HepG2 (cell line): ENCODE results near the gene ACO1. TPM values are rescaled to one million over a fixed set of nuclear protein-coding genes. Genes with fewer than 3 reads are reported as not detected.

Experiments used
- ATAC-seq: fragments of 200-7000 bp; cut with Tn5 transposase; 3 replicates; pipeline ENCODE4 v1.9.1; 2020; ENCODE audit warnings: mild to moderate bottlenecking, moderate library complexity
- BruUV-seq: library from RNA; stranded (reverse); fragments of 400-500 nt; replicated peaks from 2 replicates; lab custom pipeline; 2021; lab: Mats Ljungman, UMichigan
- CTCF ChIA-PET: fragments of 300-600 bp; formaldehyde crosslinking; extraction: SDS; loops from one replicate; lab custom pipeline; 2021; ENCODE audit warnings: low total read pairs, inconsistent platforms, low intra/inter-chr PET ratio; lab: Yijun Ruan, JAX
- POLR2A ChIA-PET: fragments of 350-600 bp; sonication (Branson Sonifier 250); formaldehyde crosslinking; loops from one replicate; lab custom pipeline; 2020; ENCODE audit warnings: antibody characterized with exemption, inconsistent platforms; lab: Yijun Ruan, JAX
- DNase-seq: peaks from one replicate; pipeline ENCODE4 v3.0.0-alpha.2; 2015; ENCODE audit warnings: low spot score
- FAIRE-seq: peaks from 3 replicates; lab custom pipeline; 2011; peaks lifted over from hg19 to GRCh38; lab: Jason Lieb, UNC
- H2AFZ ChIP-seq: one replicate; pipeline ENCODE4 v1.6.1; 2011; ENCODE audit warnings: low read length, inconsistent platforms
- H3K27ac ChIP-seq: fragments of 300-600 bp; 3 replicates; pipeline ENCODE4 v1.8.0; 2011; ENCODE audit warnings: mixed run types, mild to moderate bottlenecking, mixed read lengths, low read length, inconsistent platforms; ENCODE audit not compliant: insufficient read depth; ENCODE audit errors: extremely low read length
- H3K27me3 ChIP-seq, 2 experiments: fragments of 200-600 bp in 1 of 2; 2 replicates in 1 of 2; 3 replicates in 1 of 2; pipeline versions ENCODE4 v1.6.0 to v1.8.0; 2011; ENCODE audit warnings: low read length in 2 of 2, mild to moderate bottlenecking in 2 of 2, moderate library complexity in 2 of 2, inconsistent platforms in 1 of 2; ENCODE audit not compliant: insufficient read depth in 2 of 2, control insufficient read depth in 1 of 2
- H3K36me3 ChIP-seq, 2 experiments: fragments of 200-600 bp in 1 of 2; replicated peaks in 1 of 2; 2 replicates in 1 of 2; 3 replicates in 1 of 2; pipeline versions ENCODE4 v1.5.1 to v1.8.0; 2011; ENCODE audit warnings: low read length in 2 of 2, inconsistent platforms in 1 of 2; ENCODE audit not compliant: insufficient read depth in 2 of 2, control insufficient read depth in 1 of 2
- H3K4me1 ChIP-seq: 2 replicates; pipeline ENCODE4 v1.5.1; 2012; ENCODE audit warnings: low read length, inconsistent platforms; ENCODE audit not compliant: insufficient read depth
- H3K4me2 ChIP-seq: 2 replicates; pipeline ENCODE4 v1.6.0; 2011; ENCODE audit warnings: low read depth, low read length, inconsistent platforms
- H3K4me3 ChIP-seq, 3 experiments: fragments of 200-600 bp in 1 of 3; sonication (generic), shearing (Covaris generic) in 1 of 3; replicated peaks in 1 of 3; 2 replicates each; pipeline ENCODE4 v1.5.1; 2011 to 2016; ENCODE audit warnings: low read length in 3 of 3, inconsistent platforms in 2 of 3, low read depth in 2 of 3, mild to moderate bottlenecking in 2 of 3, control low read depth in 1 of 3, mixed read lengths in 1 of 3; ENCODE audit not compliant: insufficient read depth in 1 of 3
- H3K79me2 ChIP-seq: one replicate; pipeline ENCODE4 v1.6.1; 2011; ENCODE audit warnings: low read length, inconsistent platforms; ENCODE audit not compliant: insufficient read depth
- H3K9ac ChIP-seq: 2 replicates; pipeline ENCODE4 v1.6.0; 2011; ENCODE audit warnings: mild to moderate bottlenecking, low read depth, low read length, inconsistent platforms; ENCODE audit not compliant: insufficient read depth
- H3K9me3 ChIP-seq: 2 replicates; pipeline ENCODE4 v1.5.1; 2012; ENCODE audit warnings: mild to moderate bottlenecking, low read length
- H4K20me1 ChIP-seq: 2 replicates; pipeline ENCODE4 v1.6.0; 2011; ENCODE audit warnings: inconsistent platforms, mild to moderate bottlenecking, low read length, moderate library complexity; ENCODE audit not compliant: insufficient read depth
- HMGXB3 ChIP-seq: sonication (generic); formaldehyde crosslinking; IDR thresholded peaks from 2 replicates; pipeline ENCODE4 v1.4.0; 2020; ENCODE audit warnings: missing genetic modification reagents, borderline replicate concordance
- HNRNPLL ChIP-seq: fragments of 200-400 bp; formaldehyde crosslinking; IDR thresholded peaks from 2 replicates; pipeline ENCODE4 v1.6.1; 2017; ENCODE audit warnings: mild to moderate bottlenecking, low read depth, low read length; ENCODE audit not compliant: poor library complexity, severe bottlenecking
- NRL ChIP-seq: sonication (generic); formaldehyde crosslinking; IDR thresholded peaks from 2 replicates; pipeline ENCODE4 v1.5.0; 2020; ENCODE audit warnings: missing genetic modification reagents, mild to moderate bottlenecking, moderate library complexity, borderline replicate concordance
- RBM22 ChIP-seq: fragments of 200-400 bp; formaldehyde crosslinking; optimal IDR thresholded peaks from 2 replicates; pipeline ENCODE3; 2017; ENCODE audit warnings: mild to moderate bottlenecking, low read length, moderate library complexity
- SP5 ChIP-seq: IDR thresholded peaks from 2 replicates; pipeline ENCODE4 v1.6.1; 2016; ENCODE audit warnings: low read depth, borderline replicate concordance
- ZNF264 ChIP-seq: sonication (generic); formaldehyde crosslinking; IDR thresholded peaks from 2 replicates; pipeline ENCODE4 v1.4.0; 2020; ENCODE audit warnings: missing genetic modification reagents
- ZNF280D ChIP-seq: sonication (generic); formaldehyde crosslinking; IDR thresholded peaks from 2 replicates; pipeline ENCODE4 v1.5.1; 2020; ENCODE audit warnings: mild to moderate bottlenecking, missing genetic modification reagents
- WGBS: methylation state at CpG from one replicate; pipeline ENCODE4 v1.1.6; 2017; ENCODE audit warnings: low lambda C conversion rate; 5-methylcytosine and 5-hydroxymethylcytosine counted together
- in situ Hi-C: cut with HindIII; loops from 2 replicates; pipeline ENCODE4 v1.10.0; 2017; ENCODE audit warnings: low pct_unique_long_range_greater_than_20kb; ENCODE audit not compliant: extremely low pct_ligation_motif_present
- intact Hi-C: fragments of 100-400 bp; cut with micrococcal nuclease; formaldehyde crosslinking; loops from one replicate; pipeline ENCODE4 v1.10.0; 2022; ENCODE audit not compliant: unreplicated experiment
- polyA plus RNA-seq, 8 experiments: library from polyadenylated mRNA; depleted of rRNA in 3 of 8; stranded (reverse) in 7 of 8; unstranded in 1 of 8; fragments of >200 nt; fragmentation: Illumina TruSeq in 4 of 8; extraction: Trizol in 4 of 8; gene quantifications; 2 replicates each; pipeline versions ENCODE4 v1.2.1 to v1.2.3, GENCODE V29; 2011 to 2016; ENCODE audit warnings: low read depth in 4 of 8, missing spikeins in 1 of 8, mixed read lengths in 1 of 8; ENCODE audit not compliant: insufficient read depth in 1 of 8
- total RNA-seq, 5 experiments: library from RNA; depleted of rRNA; stranded (reverse); fragments of >200 nt; fragmentation: Illumina TruSeq; extraction: Trizol; gene quantifications; 2 replicates each; pipeline ENCODE4 v1.2.3, GENCODE V29; 2016; ENCODE audit warnings: low read depth in 1 of 5

ACO1 gene
- total and polyA plus RNA-seq, 2 of the 13 experiments (the other 11 are each of a cell fraction or from before 2014, with no cell fraction given): 20.1 to 48.2 TPM

GRCh38 chr9:32345243-32345642 lies 39.2 kb upstream of the ACO1 start:
- no peak for FAIRE-seq

More at GRCh38 chr9:32345243-32345642, 39.2 kb upstream of the ACO1 start:
- Histone ChIP-seq H4K20me1 (no peaks in the 10 kb centered on the region), H3K4me1 (no peaks in the 10 kb centered on the region), H3K9me3 (no peaks in the 10 kb centered on the region), H3K36me3 (no peaks in the 10 kb centered on the region), H3K27me3 (no peaks in the 10 kb centered on the region; a peak in 1 of 5 replicates), H2AFZ (no peak overlapping the region), H3K27ac (no peak overlapping the region), H3K4me3 (no peak overlapping the region), H3K9ac (no peak overlapping the region), H3K79me2 (no peaks in the 10 kb centered on the region), H3K4me2 (no peak overlapping the region)
- ChIA-PET POLR2A (no interaction called here), CTCF (no interaction called here)
- DNase-seq (no peak), ATAC-seq (no peak)
- WGBS: 86% methylated on average over 5 of the region's 5 CpGs
- in situ Hi-C loops: no loop called here
- TF ChIP-seq NRL (CRISPR knock-in tag) (no peak), HMGXB3 (CRISPR knock-in tag) (no peak), SP5 (CRISPR knock-in tag) (no peak), ZNF264 (CRISPR knock-in tag) (no peak), ZNF280D (CRISPR knock-in tag) (no peak), RBM22 (no peak), HNRNPLL (no peak)
- intact Hi-C loops: loop anchor here (10.0 kb wide), 1 partner anchor 1230 kb away; no protein-coding TSS in a partner anchor
- no TSS peak for BruUV-seq
